PC-9 (cell line): ENCODE results near the gene PODXL2.

Experiments
- CTCF ChIP-seq: fragments of 200-600 bp; sonication (generic); conservative IDR thresholded peaks from 2 replicates; pipeline ENCODE4 v1.6.1; 2017; ENCODE audit warnings: mixed run types, antibody characterized with exemption, mild to moderate bottlenecking, moderate library complexity
- EZH2 ChIP-seq: fragments of 200-600 bp; sonication (generic); IDR thresholded peaks from 2 replicates; pipeline ENCODE4 v1.8.0; 2017; ENCODE audit warnings: antibody characterized with exemption, low read depth

GRCh38 chr3:127650236-127650635 lies 21.3 kb downstream of the PODXL2 start:
- no peak for TF ChIP-seq CTCF
- TF ChIP-seq EZH2: no peak
